ENCODE measurements around the gene INSM1. TPM values are rescaled to one million over a fixed set of nuclear protein-coding genes. Genes with fewer than 3 reads are reported as not detected.

The INSM1 gene, protein sequence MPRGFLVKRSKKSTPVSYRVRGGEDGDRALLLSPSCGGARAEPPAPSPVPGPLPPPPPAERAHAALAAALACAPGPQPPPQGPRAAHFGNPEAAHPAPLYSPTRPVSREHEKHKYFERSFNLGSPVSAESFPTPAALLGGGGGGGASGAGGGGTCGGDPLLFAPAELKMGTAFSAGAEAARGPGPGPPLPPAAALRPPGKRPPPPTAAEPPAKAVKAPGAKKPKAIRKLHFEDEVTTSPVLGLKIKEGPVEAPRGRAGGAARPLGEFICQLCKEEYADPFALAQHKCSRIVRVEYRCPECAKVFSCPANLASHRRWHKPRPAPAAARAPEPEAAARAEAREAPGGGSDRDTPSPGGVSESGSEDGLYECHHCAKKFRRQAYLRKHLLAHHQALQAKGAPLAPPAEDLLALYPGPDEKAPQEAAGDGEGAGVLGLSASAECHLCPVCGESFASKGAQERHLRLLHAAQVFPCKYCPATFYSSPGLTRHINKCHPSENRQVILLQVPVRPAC
- not detected for total RNA-seq

DNA sequence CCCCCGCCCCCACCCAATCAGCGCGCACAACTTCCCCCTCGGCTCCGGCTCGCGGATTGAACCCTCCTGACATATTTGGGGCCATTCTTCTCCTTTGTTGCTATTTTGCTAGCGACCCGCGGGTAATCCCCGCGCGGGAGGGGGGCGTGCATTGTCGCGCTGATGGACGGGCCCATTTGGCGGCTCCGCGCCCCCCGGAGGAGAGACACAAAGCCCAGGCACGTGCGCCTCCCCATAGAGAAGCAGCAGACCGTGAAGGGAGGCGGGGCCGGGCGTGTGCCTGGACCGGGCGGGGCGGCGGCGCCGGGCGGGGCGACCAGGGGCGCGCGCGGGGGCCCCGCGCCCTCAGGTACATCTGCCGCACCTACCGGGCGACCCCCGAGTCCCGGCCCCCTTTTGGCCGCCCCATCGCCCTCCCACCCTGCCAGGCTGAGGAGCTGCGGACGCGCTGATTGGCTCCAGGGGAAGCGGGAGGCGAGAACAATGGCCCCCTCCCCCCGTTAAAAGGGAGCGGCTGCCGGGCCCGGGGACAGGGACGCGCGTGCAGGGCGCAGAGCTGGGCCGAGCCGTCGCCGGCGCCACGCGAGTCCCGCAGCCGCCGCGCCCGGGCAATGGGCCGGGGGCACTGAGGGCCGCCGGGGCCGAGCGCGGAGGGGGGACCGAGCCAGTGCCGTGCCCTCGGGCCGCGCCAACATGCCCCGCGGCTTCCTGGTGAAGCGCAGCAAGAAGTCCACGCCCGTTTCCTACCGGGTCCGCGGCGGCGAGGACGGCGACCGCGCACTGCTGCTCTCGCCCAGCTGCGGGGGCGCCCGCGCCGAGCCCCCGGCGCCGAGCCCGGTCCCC lies at the start of gene INSM1:
TSS of gene INSM1 (plus strand) at position 530 of the 843 bp plus-strand sequence. CDS start at position 694, 164 bp downstream.

